Suprapubic skin (tissue), 4 donors: ENCODE measurements around the gene DGKB. TPM values are rescaled to one million over a fixed set of nuclear protein-coding genes. Genes with fewer than 3 reads are reported as not detected.

Experiments
- DNase-seq, 2 donors: peaks; one replicate each; pipeline ENCODE4 v3.0.0-alpha.2; 2019; ENCODE audit warnings: low spot score in 2 of 2
- H3K27ac ChIP-seq: fragments of 200-600 bp; sonication (generic); one replicate; pipeline ENCODE4 v1.5.1; 2019
- H3K27me3 ChIP-seq: fragments of 200-600 bp; sonication (generic); one replicate; pipeline ENCODE4 v1.5.1; 2019
- H3K36me3 ChIP-seq: fragments of 200-600 bp; sonication (generic); one replicate; pipeline ENCODE4 v1.5.1; 2019
- H3K4me1 ChIP-seq: fragments of 200-600 bp; sonication (generic); one replicate; pipeline ENCODE4 v1.5.1; 2019
- H3K4me3 ChIP-seq: fragments of 200-600 bp; sonication (generic); one replicate; pipeline ENCODE4 v1.5.1; 2019; ENCODE audit warnings: mild to moderate bottlenecking
- H3K9me3 ChIP-seq: fragments of 200-600 bp; sonication (generic); one replicate; pipeline ENCODE4 v1.5.1; 2019
- CTCF ChIP-seq, 2 donors: fragments of 200-600 bp in 1 of 2; fragments of 450-650 bp in 1 of 2; sonication (generic) in 1 of 2; IDR thresholded peaks; one replicate each; pipeline ENCODE4 v1.5.1; 2016 to 2019; ENCODE audit warnings: antibody characterized with exemption in 2 of 2, mild to moderate bottlenecking in 1 of 2, moderate library complexity in 1 of 2
- EP300 ChIP-seq: sonication (generic); formaldehyde crosslinking; IDR thresholded peaks from one replicate; pipeline ENCODE4 v1.6.1; 2017; ENCODE audit warnings: antibody characterized with exemption
- POLR2A ChIP-seq, 2 donors: fragments of 450-650 bp; IDR thresholded peaks; one replicate each; pipeline ENCODE4 v1.6.1; 2017; ENCODE audit warnings: antibody characterized with exemption in 2 of 2, mild to moderate bottlenecking in 2 of 2, moderate library complexity in 2 of 2
- POLR2AphosphoS5 ChIP-seq, 3 donors: sonication (generic); formaldehyde crosslinking; IDR thresholded peaks; one replicate each; pipeline ENCODE4 v1.6.1; 2017; ENCODE audit warnings: antibody characterized with exemption in 3 of 3
- WGBS: methylation state at CpG from one replicate; pipeline ENCODE4 v1.1.5; 2018; 5-methylcytosine and 5-hydroxymethylcytosine counted together
- total RNA-seq, 4 donors: library from RNA; depleted of rRNA; stranded (reverse); fragments of >200 nt; gene quantifications; one replicate each; pipeline ENCODE4 v1.1.0, GENCODE V29; 2016

The DGKB gene
- total RNA-seq, 4 donors from 2014 or later, result 0.17 to 0.30 TPM; not detected in 2

DNA sequence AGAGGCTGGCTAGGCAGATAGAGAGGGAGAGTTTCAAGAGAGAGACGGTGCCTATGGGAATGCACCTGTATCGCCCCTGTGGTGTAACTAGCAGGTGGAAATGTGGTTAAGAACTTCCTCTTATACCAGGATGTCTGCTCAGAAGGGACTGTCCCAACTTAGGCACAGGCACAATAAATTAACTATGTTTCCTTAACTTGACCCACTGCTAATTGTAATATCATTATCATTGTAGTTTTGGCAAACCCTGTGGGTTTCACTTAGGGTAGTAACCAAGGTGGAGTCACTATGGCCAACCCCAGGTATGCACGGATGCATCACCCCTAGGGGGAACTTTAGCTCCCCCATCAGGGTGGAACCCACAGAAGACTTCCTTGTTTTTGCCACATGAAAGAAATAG lies 455.7 kb downstream of the DGKB start:
- H3K36me3 ChIP-seq, result no peaks in the 10 kb centered on the region
- DNase-seq, result no peak
- H3K9me3 ChIP-seq, result no peaks in the 10 kb centered on the region
- no peak overlapping the region for H3K4me3 ChIP-seq
- no peak overlapping the region for H3K27ac ChIP-seq
- no peaks in the 10 kb centered on the region for H3K4me1 ChIP-seq
- WGBS, result 84% methylated on average over 3 of the region's 3 CpGs
- H3K27me3 ChIP-seq, result no peaks in the 10 kb centered on the region
- TF ChIP-seq POLR2A (IDR thresholded peaks at IDR 0.05) (no peak), POLR2AphosphoS5 (IDR thresholded peaks at IDR 0.05) (no peak), EP300 (no peak), CTCF (IDR thresholded peaks at IDR 0.05) (no peak)

- no peaks in the 10 kb centered on the region for H3K27me3 ChIP-seq
- 94% methylated on average over 1 of the region's 1 CpG for WGBS
Measured at GRCh38 chr7:14446219-14446618, 456.3 kb downstream of the DGKB start.

GRCh38 chr7:14438366-14438765 lies 464.2 kb downstream of the DGKB start:
- no peaks in the 10 kb centered on the region for H3K4me1 ChIP-seq
- no peak for DNase-seq
- no peak overlapping the region for H3K4me3 ChIP-seq
- H3K36me3 ChIP-seq, result no peaks in the 10 kb centered on the region
- TF ChIP-seq CTCF (IDR thresholded peaks at IDR 0.05) (no peak), EP300 (no peak), POLR2AphosphoS5 (IDR thresholded peaks at IDR 0.05) (no peak), POLR2A (IDR thresholded peaks at IDR 0.05) (no peak)
- no peak overlapping the region for H3K27ac ChIP-seq
- WGBS, result 69% methylated on average over 2 of the region's 2 CpGs
- no peaks in the 10 kb centered on the region for H3K27me3 ChIP-seq
- no peaks in the 10 kb centered on the region for H3K9me3 ChIP-seq

More at GRCh38 chr7:14446219-14446618, 456.3 kb downstream of the DGKB start:
- no peak for DNase-seq
- Histone ChIP-seq H3K9me3 (no peaks in the 10 kb centered on the region), H3K27ac (no peak overlapping the region), H3K4me1 (no peaks in the 10 kb centered on the region), H3K36me3 (no peaks in the 10 kb centered on the region), H3K4me3 (no peak overlapping the region)
- TF ChIP-seq EP300 (no peak), POLR2AphosphoS5 (IDR thresholded peaks at IDR 0.05) (no peak), CTCF (IDR thresholded peaks at IDR 0.05) (no peak), POLR2A (IDR thresholded peaks at IDR 0.05) (no peak)

GRCh38 chr7:14436878-14437277 lies 465.7 kb downstream of the DGKB start:
- Histone ChIP-seq H3K27ac (no peak overlapping the region), H3K4me3 (no peak overlapping the region), H3K4me1 (no peaks in the 10 kb centered on the region), H3K9me3 (no peaks in the 10 kb centered on the region), H3K27me3 (no peaks in the 10 kb centered on the region), H3K36me3 (no peaks in the 10 kb centered on the region)
- DNase-seq, result no peak
- TF ChIP-seq EP300 (no peak), POLR2AphosphoS5 (IDR thresholded peaks at IDR 0.05) (no peak), POLR2A (IDR thresholded peaks at IDR 0.05) (no peak), CTCF (IDR thresholded peaks at IDR 0.05) (no peak)
- 46% methylated on average over 2 of the region's 2 CpGs for WGBS

DNA sequence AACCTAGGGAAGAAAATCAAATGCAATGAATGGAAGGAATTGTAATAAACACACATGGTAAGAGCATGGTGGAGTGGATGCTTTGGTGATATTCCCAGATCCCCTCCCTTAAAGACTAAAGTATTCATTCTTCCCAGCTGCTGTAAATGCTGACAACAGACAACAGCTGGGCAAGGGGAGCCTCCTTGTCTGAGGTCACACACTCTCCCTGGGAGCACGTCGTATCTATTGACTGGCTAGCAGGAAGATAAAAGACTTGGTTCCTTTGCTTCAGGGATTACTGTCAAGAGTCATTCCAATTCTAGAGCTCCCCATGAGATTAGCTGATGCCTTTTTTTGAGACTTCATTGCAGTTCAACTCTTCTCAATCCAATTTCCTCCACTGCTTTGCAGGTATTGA lies 469.6 kb downstream of the DGKB start:
- Histone ChIP-seq H3K9me3 (no peaks in the 10 kb centered on the region), H3K4me3 (no peak overlapping the region), H3K4me1 (no peaks in the 10 kb centered on the region), H3K36me3 (no peaks in the 10 kb centered on the region), H3K27me3 (no peaks in the 10 kb centered on the region), H3K27ac (no peak overlapping the region)
- TF ChIP-seq EP300 (no peak), CTCF (IDR thresholded peaks at IDR 0.05) (no peak), POLR2AphosphoS5 (IDR thresholded peaks at IDR 0.05) (no peak), POLR2A (IDR thresholded peaks at IDR 0.05) (no peak)
- WGBS, result 53% methylated on average over 2 of the region's 2 CpGs
- no peak for DNase-seq
